Measurements from ENCODE around the gene PCYT1B.

DNA sequence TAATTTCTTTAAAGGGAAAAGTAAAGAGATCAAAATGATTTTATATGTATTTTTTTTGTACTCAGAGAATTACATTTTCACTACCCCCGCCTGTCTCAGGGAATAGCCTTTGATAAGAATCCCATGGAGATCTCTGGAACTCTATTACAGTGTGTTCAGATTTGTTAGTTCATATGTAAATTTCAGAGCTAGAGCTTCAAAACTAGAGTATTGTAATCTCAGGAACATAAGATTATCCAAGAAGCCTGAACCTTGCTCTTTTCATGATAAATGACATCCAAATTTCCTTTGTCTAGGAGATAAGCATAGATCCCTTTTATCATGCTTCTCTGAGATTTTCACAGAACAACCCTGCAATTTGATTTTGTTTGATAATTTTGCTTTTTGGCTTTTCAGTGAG is 99.2 kb downstream of the PCYT1B start:
- TF ChIP-seq EZH2 (IDR thresholded peaks at IDR 0.05) (no peak), POLR2AphosphoS5 (IDR thresholded peaks at IDR 0.05; ENCODE audit: borderline replicate concordance, low read depth, low read length) (no peak), FOXP2 (optimal IDR thresholded peaks at IDR 0.05; ENCODE audit: control extremely low read depth, extremely low read length, insufficient read depth) (no peak)

Measured in SK-N-MC (cell line).